DMS53 (cell line): Measurements from ENCODE around the gene INPP4A.

Source experiments
- DNase-seq: peaks from one replicate; lab custom pipeline; 2025; lab: John Stamatoyannopoulos, UW

The INPP4A gene

DNA sequence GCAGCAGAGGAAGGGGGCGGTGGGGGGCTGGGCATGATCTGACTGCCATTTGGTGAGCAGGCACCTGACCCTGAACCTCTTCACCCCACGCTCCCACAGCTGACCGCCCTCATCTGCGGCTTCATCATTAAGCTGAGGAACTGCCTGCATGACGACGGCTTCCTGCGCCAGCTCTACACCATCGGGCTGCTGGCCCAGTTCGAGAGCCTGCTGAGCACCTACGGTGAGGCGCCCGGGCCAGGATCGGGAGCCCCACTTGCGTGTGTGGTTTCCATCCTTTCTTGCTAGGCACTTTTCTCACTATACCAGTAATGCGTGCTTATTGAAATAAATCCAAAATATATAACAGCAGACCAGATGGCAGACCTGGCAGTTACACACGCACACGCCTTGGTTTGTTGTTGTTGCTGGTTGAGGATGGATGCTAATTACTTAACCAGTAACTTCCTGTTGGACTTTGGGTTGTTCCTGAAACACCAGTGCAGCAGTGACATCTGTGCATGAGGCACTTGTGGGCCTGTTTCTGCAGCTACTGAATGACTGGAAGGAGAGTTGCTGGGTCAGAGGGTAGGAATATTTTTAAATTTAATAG, 120.0 kb downstream of the INPP4A start:
- DNase-seq, result no peak

DNA sequence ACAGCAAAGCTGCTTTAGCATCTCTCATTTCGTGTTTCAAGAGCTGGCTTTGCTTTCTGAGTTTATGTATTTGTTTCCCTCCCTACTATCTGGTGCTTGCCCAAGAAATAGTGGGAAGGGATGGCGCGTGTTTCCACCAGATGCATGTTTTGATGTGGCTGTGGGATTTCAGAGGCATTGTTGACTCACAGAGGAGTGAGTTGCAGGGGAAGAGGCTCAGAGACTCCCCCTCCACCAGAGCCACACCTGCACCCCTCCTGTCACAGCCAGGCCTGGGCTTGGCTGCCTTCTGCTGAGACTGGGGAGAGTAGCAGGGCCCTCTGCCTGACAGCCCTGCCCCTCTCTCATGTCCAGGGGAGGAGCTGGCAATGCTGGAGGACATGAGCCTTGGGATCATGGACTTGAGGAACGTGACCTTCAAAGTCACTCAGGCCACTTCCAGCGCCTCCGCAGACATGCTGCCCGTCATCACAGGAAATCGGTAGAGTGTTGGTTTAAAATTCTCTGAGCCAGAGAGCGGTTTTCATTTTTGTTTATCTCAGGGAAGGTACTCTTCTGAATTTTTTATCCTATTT, 120.7 kb downstream of the INPP4A start:
- DNase-seq, result no peak

DNA sequence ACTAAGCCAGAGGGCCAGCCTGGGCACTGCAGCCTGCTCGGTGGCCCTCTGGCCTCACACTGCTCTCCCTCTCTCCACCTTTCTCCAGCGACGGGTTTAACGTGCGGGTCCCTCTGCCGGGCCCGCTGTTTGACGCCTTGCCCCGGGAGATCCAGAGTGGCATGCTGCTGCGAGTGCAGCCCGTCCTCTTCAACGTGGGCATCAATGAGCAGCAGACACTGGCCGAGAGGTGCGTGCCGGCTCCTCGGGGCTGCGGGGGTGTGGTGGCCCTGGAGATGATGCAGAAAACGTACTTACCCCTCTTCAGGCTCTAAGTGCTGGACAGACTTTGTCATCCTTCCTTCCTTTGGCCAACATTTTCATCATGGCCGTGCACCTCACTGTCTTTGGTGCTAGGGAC, 121.3 kb downstream of the INPP4A start:
- DNase-seq, result no peak

DNA sequence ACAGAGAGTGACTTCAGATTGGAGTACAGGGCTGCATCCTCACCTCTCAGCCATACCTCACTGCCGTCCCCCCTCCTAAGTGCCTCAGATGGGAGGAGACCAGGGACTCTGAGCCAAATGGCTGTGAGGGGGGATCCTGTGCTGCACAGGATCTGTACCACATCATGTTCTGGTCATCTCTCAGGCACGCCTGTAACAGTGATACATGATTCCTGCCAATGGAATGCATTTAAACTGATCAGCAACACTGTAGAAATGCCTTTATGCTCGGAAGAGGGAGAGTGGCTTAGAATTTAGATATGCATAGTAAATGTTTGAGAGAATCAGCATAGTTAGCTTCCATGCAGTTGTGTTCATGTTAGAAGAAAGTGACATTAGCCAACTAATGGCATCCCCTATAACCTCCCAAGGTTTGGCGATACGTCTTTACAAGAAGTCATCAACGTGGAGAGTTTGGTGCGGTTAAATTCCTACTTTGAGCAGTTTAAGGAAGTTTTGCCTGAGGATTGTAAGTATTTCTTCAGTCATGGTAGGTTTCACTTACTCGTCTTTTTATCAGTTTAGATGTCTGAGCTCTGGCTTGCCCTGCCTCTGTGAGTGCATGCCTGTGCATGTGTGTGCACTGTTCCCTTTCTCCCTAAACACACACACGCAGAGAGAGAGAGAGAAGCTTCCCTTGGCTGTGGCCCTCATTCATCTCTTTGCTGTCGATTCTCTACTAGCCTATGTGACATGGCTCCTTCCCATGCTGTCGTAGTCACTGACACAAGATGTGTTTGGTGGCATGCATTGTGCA, 123.7 kb downstream of the INPP4A start:
- DNase-seq, result no peak

DNA sequence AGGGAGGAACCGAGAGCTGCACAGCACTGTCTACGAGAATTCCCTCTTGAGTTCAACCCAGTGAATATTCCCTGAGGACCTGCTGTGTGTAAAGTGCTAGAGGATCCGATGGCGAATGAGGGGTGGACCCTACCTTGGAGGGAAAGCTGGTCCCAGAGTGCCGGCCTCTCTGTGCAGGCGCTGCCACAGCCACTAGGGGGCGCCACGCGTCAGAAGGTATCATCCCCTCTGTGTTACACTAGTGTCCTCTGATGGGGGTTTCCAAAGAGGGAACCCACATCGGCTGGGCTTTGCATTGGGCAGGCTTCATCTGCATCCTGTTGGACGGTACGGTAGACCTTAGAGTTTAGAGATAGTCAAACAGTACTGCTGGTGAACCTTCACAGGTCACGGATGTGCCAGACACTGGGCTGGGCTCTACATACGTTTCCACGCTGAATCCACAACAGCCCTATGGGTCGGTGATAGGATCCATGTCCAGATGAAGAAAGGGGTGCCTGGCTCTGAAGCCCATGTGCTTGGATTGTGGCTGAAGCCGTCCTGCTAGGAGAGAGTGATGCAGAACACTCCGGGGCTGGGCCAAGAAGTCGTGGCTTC, 124.6 kb downstream of the INPP4A start:
- peak; percentile 82 for DNase-seq

DNA sequence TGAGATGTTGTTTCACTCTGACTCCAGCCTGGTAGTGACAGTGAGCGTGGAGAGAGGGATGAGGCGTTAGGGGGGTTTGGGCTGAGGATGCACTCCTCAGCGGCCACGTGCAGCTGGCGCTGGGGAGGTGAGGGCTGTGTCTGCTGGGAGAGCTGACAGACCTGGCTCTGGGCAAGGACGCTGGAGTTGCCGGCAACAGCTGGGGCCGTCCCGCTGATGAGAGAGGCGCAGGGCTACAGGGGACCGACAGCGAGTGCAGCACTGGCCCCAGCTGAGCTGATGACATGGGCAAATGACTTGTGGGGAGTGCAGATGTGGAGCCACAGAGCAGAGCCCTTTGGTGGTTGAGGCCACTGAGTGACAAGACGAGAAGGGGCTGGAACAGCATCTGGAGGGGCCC, 125.3 kb downstream of the INPP4A start:
- no peak for DNase-seq

DNA sequence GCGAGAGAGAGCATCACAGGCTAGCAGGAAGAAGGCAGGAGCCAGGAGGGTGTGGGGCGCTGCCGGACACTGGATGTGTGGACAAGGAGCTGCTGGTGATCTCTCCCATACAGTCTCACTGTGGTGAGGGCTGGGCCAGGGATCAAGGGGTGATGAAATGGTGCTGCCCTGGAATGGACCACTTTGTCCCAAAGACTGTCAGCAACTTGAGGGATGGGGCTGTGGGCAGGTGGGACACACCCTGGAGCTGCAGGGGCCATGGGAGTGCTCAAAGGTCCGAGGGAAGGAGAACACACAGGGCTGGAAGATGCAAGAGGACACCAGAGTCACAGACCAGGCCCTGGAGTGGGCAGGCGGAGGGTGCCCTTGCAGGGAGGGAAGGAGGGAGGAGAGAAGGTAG, 125.7 kb downstream of the INPP4A start:
- no peak for DNase-seq

DNA sequence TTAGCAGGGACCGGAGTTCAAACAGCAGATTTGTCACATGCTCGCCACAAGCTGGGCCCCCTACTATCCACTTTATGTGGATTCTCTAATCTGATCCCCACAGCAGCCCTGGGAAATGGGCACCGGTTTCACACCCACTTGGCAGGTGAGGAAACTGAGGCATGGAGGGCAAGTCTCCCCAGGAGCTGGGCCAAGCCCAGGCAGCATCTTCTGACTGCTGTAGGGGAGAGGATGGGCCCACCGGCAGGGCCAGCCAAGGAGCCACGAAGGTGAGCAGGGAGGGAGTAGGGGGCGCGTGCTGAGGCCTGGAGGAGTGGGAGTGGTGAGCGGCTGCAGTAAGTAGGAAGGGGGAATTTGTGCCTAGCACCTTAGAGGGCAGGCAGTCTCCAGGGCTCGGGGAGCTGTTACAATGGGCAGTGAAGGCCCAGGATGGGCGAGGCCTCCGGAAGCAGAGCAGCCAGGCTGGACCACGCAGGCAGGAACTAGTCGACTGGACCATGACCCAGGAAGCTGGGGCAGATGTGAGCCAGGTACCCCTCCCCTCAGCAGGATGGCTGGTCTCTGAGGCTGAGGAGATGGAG, 126.6 kb downstream of the INPP4A start:
- no peak for DNase-seq

DNA sequence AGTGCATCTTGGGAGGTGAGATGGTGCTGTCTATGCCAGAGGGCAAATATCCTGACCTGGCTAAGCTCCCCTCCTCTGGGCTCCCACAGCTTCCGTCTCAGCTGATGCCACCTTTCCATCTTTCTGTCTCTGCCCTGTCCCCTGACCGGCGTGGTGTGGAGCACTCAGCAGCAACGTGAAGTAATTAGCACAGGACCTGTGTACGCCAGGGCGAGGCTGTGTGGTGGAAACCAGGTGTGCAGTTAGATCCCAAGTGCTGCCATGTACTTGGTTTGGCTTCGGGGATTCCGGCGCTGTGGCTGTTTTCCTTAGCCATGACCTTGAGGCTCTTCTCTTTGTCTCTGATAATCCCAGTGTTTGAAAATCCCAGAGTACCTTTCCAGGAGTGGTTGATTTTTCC, 127.1 kb downstream of the INPP4A start:
- DNase-seq, result no peak

DNA sequence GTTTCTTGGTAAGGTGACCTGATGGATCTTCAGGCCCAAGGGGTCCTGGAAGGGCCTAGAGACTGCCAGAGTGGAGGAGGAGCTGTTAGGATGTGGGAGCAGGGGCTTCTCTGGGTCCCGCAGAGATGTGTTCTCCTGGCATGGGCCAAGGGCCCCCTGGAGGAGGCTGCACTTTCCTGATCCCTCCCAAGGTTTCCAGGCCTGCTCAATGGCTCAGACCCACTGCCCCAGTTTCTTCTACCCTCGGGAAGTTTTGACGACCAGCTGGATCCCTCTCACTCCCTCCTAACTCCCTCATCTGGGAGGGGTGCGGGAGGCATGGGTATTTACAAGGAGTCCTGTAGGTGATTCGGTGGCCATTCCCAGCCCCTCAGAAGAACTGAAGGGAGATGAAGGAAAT, 127.6 kb downstream of the INPP4A start:
- no peak for DNase-seq

DNA sequence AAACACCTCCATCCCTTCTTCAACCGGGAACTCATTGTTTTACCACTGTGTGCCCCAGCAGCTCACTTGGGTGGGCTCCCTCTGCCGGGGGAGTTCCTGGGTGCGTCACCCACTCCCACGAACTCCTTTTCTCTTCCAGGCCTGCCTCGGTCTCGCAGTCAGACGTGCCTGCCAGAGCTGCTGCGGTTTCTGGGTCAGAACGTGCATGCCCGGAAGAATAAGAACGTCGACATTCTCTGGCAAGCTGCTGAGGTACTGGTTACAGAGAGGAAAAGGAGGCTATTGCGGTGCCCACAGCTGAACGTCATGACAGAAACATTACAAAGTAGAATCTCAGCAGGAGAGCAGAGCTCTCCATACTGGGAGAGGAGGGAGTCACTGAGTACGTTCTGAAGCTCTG, 128.0 kb downstream of the INPP4A start:
- DNase-seq, result no peak

DNA sequence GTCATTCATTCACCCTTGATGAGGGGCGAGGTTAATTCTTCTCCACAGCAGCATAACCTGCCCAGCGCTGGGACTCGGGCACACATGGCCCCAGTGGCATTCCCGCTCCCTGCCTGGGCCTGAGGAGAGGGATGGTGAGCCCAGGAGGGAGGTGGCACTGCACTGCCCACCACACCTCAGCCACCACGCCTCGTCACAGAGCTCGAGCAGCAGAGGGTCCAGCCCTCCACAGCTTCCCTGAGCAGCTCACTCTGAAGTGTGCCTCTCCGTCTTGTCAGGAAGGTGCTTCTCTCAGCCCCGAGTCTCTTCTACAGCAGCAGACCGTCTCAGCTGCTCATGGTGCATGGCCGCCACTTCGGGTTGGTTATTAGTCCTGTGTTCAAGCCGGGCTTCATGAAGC, 128.8 kb downstream of the INPP4A start:
- DNase-seq, result no peak

DNA sequence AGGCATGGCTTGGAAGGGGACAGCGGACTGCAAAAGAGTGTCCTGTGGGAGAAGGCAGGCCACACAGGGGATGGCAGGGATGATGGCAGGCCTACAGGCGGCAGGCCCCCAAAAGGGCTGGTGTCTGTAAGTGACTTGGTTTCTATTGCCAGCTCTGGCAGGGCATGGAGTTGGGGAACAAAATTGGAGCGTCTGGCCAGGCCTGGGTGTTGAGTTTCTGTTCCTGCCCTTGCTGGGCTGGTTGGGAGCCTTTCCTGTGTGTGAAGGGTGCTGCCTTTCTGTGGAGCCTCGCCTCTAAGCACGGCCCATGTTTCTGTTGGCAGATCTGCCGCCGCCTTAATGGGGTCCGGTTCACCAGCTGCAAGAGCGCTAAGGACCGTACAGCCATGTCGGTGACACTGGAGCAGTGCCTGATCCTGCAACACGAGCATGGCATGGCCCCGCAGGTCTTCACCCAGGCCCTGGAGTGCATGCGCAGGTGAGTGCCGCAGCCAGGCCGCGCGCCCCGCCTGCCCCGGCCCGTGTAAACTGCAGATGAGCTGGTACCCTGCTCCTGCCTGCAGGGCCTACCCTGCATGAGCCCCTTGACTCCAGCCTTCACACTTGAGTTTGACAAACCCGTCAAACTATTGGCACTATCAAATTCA, 132.1 kb downstream of the INPP4A start:
- no peak for DNase-seq

DNA sequence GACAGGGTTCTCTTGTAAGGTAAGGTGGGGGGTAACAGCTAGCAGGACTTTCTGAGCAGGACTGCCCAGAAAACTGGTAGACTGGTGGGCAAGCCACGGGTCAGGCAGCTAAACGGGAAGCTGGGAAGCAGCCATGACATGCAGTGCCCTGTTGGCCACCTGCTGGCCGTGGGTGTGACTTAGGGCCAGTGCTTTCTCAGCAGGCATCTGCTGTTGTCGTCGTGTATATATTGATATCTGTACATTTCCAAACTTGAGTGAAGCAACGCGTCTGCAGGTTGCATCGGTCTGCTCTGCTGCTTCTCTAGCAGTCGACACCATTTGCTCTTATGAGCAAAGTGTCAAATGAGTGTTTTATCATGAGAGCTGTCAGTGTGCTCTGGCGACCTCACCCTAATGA, 132.7 kb downstream of the INPP4A start:
- DNase-seq, result peak; percentile 39

DNA sequence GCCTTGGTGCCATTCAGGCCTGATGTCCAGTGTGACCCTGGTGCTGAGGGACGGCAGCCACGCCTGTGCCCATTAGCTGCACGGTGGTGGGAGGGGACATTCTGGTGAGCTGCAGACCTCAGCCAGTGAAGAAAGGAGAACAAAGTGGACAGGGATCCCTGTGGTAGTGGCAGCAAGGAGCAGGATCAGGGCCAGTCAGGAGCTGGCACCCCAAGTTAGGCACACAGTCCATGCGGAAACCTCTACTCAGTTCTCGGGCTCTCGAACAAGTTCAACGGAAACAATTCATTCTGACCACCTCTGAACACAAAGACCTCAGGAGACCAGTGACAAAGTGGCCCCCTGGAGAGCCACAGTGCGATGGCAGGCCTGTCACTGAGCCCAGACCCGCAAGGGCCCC, 133.6 kb downstream of the INPP4A start:
- DNase-seq, result no peak

DNA sequence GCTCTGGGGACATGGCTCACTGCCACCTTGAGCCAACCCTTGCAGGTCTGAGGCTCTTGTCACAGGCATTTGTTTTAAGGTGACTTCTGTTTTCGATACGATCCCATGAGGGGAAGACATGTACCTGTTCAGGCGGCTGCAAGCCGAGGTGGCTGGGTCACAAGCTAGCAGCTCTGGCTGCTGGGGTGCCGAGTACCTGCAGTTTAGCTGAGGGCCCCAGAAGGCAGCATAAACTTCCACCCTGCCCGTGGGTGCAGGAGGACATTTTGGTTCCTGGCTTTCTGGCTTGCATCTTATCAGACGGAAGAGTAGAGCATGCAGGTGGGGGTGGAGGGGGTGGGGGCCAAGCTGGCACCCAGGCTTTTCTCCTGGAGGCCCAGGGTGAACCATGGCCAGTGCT, 135.3 kb downstream of the INPP4A start:
- DNase-seq, result no peak

DNA sequence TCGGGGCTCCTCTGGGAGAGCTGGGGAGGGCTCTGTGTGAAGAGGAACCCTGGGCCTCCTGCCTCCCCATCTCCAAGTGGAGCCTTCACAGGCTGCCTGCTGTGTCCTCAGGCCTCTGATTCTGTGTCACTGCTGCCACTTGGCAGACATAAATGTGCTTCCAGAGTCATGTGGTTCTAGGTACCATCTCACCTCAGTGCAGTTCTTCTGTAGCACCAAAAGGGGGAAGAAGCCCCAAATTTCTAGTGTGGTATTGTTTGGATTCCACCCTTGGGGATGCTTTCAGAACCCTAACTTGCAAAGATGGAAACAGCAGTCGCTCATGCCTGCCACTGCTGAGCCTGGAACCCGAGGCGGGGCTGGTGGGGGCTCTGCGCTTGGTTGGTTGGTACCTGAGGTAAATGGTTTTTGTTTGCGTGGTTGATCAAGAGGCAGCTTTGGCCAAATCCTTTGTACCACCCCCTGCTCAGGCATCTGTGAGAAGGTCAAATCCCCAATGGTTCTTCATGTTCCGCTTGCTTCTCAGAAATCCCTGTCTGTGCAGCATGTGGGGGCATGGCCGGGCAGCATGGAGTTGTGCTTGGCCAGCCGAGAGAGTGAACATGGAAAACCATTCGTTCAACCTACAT, 136.1 kb downstream of the INPP4A start:
- DNase-seq, result no peak

DNA sequence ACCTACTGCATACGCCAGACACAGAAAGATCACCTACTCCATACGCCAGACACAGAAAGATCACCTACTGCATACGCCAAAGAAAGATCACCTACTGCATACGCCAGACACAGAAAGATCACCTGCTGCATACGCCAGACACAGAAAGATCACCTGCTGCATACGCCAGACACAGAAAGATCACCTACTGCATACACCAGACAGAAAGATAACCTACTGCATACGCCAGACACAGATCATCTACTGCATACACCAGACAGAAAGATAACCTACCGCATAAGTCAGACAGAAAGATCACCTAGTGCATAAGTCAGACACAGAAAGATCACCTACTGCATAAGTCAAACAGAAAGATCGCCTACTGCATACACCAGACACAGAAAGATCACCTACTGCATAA, 137.9 kb downstream of the INPP4A start:
- no peak for DNase-seq

DNA sequence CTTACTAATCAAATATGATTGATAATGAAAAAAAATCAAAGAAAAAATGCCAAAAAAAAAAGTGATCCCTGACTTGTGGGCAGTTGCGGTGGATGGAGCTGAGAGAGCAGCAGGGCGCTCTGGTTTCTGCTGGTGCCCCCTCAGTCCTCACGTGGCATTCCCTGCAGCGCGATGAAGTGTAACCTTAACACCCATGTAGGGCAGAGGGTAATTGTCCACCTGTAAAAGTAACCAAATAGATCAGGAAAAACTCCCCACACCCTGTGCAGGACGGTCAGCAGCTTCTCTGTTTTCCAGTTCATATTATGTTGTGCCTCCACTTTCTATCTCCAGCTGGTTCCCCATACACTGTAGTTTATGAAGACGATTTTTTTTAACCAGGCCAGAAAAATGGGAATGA, 138.6 kb downstream of the INPP4A start:
- DNase-seq, result no peak

DNA sequence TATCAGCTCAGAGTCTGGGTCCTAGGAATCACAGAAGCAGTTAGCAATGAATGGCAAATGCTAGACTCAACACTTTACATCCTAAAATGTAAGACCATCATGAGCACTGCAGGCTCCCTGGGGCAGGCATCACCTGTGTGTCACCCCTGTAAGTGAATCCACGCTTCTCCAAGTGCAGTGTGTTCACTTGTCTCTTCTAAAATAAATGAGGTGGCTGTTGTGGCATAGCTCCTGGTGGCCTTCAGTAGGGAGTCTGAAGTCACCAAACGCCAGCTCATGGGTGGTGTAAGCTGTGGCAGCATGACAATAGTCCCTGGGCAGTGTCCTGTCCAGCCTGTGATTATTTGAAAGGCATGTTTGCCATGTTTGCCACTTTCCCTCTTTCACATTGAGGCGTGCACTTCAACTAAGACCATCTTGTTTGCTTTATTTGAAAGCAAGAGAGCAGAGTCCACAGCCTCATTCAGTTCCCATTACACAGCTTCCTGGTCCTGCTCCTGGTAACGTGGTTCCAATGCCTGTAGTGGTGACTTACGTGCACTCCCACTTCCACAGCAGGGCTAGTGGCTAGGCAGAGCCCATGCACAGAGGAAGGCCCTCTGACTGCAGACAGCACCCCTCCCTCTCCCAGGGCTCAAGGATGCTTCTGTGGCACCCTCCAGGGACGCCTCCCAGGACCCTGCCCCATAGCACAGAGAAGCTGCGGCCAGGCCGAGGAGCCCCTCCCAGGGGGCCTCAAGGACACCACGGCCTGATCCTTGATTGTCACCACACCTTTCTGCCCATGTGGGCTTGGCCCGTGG, 139.4 kb downstream of the INPP4A start:
- peak; percentile 97 for DNase-seq

DNA sequence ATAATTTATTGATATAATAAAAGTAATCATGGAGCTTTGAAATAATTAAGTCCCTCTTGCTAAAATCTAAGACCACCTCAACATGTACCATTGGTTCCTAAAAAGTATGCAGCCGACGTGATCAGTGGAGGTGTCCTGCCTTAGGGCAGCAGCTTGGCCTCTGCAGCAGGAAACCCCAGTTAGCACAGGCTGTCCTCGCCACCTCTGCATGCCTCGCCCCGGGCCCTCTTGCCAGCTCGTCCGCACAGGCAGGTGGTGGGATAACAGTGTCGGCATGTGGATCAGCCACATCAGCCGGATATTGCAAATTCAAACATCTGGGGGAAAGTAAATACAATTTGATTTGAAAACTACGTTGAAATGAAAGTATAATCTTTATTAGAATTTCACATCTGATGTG, 140.7 kb downstream of the INPP4A start:
- no peak for DNase-seq
